Measurements from ENCODE around the gene DDO.

DDO gene

DNA sequence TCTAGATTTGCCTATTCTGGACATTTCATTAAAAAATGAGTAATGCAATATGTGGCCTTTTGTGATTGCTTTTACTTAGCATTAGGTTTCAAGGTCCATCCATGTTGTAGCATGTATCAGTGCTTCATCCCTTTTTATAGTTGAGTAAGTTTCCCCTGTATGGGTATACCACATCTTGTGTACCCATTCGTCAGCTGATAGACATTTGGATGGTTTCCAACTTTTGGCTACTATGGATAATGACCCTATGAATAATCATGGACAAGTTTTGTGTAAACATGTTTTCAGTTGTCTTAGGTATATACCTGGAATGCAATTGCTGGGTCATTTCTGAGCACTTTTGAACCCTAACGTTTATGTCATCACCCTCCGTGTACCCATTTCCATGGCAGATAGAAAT lies 72.6 kb downstream of the DDO start:
- TF ChIP-seq, protein P1, sequence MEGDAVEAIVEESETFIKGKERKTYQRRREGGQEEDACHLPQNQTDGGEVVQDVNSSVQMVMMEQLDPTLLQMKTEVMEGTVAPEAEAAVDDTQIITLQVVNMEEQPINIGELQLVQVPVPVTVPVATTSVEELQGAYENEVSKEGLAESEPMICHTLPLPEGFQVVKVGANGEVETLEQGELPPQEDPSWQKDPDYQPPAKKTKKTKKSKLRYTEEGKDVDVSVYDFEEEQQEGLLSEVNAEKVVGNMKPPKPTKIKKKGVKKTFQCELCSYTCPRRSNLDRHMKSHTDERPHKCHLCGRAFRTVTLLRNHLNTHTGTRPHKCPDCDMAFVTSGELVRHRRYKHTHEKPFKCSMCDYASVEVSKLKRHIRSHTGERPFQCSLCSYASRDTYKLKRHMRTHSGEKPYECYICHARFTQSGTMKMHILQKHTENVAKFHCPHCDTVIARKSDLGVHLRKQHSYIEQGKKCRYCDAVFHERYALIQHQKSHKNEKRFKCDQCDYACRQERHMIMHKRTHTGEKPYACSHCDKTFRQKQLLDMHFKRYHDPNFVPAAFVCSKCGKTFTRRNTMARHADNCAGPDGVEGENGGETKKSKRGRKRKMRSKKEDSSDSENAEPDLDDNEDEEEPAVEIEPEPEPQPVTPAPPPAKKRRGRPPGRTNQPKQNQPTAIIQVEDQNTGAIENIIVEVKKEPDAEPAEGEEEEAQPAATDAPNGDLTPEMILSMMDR (conservative IDR thresholded peaks at IDR 0.05), result no peak
- no peak for TF ChIP-seq ZFX (IDR thresholded peaks at IDR 0.05)
- no peak overlapping the region for H3K27ac ChIP-seq

Data from C4-2B (cell line).